Thyroid gland (tissue), 4 donors: ENCODE data around the gene COMMD10.

Source experiments
- POLR2A ChIP-seq, 2 donors: fragments of 450-650 bp; IDR thresholded peaks; one replicate each; pipeline ENCODE4 v1.6.1; 2017; ENCODE audit warnings: antibody characterized with exemption in 2 of 2, mild to moderate bottlenecking in 2 of 2, moderate library complexity in 1 of 2
- TF ChIP-seq, protein P1 (sequence below), 6 experiments: fragments of 200-600 bp in 3 of 6; fragments of 450-650 bp in 3 of 6; sonication (generic) in 3 of 6; IDR thresholded peaks; one replicate each; pipeline ENCODE4 v1.5.1; 2016 to 2019; ENCODE audit warnings: antibody characterized with exemption in 6 of 6, mild to moderate bottlenecking in 2 of 6, inconsistent platforms in 1 of 6, moderate library complexity in 1 of 6

GRCh38 chr5:116265471-116265870 is 180.6 kb downstream of the COMMD10 start:
- TF ChIP-seq, protein P1, sequence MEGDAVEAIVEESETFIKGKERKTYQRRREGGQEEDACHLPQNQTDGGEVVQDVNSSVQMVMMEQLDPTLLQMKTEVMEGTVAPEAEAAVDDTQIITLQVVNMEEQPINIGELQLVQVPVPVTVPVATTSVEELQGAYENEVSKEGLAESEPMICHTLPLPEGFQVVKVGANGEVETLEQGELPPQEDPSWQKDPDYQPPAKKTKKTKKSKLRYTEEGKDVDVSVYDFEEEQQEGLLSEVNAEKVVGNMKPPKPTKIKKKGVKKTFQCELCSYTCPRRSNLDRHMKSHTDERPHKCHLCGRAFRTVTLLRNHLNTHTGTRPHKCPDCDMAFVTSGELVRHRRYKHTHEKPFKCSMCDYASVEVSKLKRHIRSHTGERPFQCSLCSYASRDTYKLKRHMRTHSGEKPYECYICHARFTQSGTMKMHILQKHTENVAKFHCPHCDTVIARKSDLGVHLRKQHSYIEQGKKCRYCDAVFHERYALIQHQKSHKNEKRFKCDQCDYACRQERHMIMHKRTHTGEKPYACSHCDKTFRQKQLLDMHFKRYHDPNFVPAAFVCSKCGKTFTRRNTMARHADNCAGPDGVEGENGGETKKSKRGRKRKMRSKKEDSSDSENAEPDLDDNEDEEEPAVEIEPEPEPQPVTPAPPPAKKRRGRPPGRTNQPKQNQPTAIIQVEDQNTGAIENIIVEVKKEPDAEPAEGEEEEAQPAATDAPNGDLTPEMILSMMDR (IDR thresholded peaks at IDR 0.05): no peak
- TF ChIP-seq POLR2A (IDR thresholded peaks at IDR 0.05): no peak
